Measurements from ENCODE around the gene CBFB.
"Not testable (repeated sequence)": the region's sequence is repeated elsewhere in the genome, so short reads cannot be mapped to it uniquely, and the experiment has no call there.

Gene CBFB

DNA sequence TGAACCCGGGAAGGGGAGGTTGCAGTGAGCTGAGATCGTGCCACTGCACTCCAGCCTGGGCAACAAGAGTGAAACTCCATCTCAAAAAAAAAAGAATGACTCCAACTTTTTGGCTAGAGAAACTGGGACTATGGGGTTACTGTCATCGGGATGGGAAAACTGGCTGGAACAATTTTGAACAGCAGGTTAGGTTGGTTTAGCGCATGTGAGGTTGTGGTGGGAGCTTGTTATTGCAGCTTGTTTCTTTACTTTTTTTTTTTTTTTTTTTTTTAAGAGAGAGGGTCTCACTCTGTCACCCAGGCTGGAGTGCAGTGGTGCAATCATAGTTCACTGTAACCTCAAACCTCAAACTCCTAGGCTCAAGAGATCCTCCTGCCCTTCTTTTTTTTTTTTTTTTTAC lies 12.6 kb downstream of the CBFB start:
- not testable (repeated sequence) for DNase-seq (ENCODE audit: low read depth in 2 of 2)

GRCh38 chr16:67043420-67043819 lies 14.5 kb downstream of the CBFB start:
- DNase-seq (ENCODE audit: low read depth in 2 of 2): no peak

DNA sequence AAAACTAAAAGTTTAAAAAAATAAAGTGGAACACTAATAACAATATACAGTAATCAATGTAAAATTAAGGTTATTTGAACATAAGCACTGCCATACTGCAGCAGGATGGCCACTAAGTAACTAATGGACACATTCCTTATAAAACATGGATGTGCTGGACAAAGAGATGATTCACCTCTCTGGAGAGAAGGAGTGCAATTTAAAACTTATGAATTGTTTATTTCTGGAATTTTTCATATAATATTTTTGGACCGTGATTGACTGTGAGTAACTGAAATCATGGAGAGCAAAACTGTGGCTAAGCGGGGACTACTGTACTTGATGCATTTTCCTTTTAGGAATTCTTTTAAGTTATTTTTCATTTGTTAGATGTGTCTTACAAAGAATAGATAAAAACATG lies 21.8 kb downstream of the CBFB start:
- no peak for DNase-seq (ENCODE audit: low read depth in 2 of 2)

DNA sequence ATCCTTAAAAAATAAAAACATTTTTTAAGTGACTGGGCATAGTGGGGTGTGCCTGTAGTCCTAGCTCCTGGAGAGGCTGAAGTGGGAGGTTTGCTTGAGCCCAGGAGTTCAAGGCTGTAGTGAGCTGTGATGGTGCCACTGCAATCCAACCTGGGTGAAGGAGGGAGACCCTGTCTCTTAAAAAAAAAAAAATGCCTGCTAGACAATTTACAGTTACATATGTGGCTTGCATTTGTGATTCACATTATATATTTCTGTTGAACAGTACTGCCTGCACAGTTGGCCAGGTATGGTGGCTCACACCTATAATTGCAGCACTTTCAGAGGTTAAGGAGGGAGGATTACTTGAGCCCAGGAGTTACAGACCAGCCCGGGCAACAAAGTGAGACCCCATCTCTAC lies 23.4 kb downstream of the CBFB start:
- DNase-seq (ENCODE audit: low read depth in 2 of 2): no peak

DNA sequence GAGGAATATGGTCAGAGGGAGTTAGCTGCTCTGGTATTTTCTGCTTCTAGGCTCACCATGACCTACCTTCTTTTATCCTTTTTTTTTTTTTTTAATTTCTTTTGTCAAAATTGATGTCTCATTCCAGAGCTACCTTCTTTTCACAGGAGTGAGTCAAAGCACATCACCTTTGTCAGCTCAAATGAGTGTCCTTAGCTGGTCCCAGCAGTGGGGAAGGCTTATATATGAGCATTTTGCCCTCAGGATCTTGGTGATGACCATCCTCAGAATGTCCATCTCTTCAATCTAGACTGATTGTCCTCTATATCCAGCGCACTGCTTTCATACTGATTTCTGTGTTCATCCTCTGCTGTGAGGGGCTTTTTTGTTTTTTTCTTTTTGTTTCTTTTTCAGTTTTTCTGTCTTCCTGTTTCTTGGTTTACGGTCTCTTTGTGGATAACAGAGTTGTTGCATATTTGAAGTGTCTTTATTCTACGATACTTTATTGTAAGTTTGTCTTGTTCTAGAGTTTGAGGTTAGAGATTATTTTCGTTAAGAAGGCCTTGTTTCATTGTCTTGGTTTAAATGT lies 24.9 kb downstream of the CBFB start:
- DNase-seq (ENCODE audit: low read depth in 2 of 2): no peak

DNA sequence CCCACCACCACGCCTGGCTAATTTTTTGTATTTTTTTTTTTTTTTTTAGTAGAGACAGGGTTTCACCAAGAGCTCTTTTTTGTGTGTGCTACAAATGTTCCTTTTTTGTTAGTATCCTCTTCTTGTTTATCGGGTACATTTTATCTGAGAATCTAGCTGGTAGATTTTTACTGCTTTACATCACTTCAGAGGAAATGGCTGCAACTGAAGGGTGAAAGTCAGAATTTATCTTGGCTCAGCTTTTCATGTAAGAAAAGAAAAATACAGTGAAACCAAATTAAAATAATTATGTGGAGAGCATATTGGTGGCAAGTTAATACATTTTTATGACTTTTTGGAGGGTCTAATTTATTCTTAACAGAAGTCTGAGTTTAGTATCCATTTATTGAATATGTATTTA lies 26.0 kb downstream of the CBFB start:
- DNase-seq (ENCODE audit: low read depth in 2 of 2): no peak

- DNase-seq (ENCODE audit: low read depth in 2 of 2): no peak
Observed at GRCh38 chr16:67055712-67056487, 27.0 kb downstream of the CBFB start.

DNA sequence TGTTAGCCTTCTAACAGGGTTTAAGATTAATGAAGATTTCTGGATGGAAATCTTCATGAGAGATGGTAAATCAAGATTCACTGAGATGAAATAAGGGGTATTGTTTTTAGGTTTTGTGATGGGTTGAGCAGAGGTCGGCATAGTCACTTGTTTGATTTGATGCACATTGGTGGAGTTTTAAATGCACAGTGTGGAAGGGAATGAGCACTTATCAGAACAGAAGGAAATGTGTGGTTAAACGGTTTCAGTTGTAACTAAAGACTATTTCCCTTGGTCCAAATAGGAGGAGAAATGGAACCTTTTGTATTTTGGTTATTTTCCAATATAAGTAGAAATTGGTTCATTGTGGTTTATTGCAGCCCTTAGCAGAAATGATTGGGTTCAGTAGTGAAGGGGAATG lies 34.1 kb downstream of the CBFB start:
- no peak for DNase-seq (ENCODE audit: low read depth in 2 of 2)

- no peak for DNase-seq (ENCODE audit: low read depth in 2 of 2)
Observed at GRCh38 chr16:67068212-67068753, 39.3 kb downstream of the CBFB start.

- no peak for DNase-seq (ENCODE audit: low read depth in 2 of 2)
Observed at GRCh38 chr16:67071476-67072048, 42.6 kb downstream of the CBFB start.

GRCh38 chr16:67075331-67075730 lies 46.4 kb downstream of the CBFB start:
- no peak for DNase-seq (ENCODE audit: low read depth in 2 of 2)

- DNase-seq (ENCODE audit: low read depth in 2 of 2): no peak
Observed at GRCh38 chr16:67077871-67078270, 48.9 kb downstream of the CBFB start.

GRCh38 chr16:67082100-67082499 lies 53.2 kb downstream of the CBFB start:
- DNase-seq (ENCODE audit: low read depth in 2 of 2): no peak

GRCh38 chr16:67082891-67083290 lies 53.9 kb downstream of the CBFB start:
- no peak for DNase-seq (ENCODE audit: low read depth in 2 of 2)

DNA sequence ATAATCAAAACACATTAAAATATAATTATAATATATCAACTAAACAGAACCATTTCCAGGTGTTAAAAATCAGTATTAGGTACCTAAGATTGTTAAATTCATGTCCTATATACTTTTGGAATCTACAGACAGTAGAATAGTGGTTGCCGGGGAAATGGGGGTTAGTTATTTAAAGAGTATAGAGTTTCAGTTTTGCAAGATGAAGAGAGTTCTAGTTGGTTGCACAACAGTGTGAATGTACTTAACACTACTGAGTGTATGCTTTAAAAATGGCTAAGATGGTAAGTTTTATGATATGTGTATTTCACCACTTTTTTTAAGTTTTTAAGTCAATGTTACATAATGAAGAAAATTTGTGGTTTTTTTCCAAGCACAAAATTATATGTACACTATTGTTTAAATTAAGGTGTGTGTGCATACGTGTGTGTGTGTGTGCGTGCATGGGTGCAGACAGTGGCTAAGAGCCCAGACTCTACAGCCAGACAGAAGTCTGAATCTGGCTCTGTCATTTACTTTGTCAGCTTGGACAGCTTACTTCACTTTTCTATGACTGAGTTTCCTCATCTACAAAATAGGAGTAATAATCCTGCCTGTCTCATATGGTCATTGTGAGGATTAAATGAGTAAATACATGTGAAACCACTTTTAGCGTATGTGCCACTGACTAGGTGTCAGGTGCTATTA lies 55.5 kb downstream of the CBFB start:
- DNase-seq (ENCODE audit: low read depth in 2 of 2): no peak

DNA sequence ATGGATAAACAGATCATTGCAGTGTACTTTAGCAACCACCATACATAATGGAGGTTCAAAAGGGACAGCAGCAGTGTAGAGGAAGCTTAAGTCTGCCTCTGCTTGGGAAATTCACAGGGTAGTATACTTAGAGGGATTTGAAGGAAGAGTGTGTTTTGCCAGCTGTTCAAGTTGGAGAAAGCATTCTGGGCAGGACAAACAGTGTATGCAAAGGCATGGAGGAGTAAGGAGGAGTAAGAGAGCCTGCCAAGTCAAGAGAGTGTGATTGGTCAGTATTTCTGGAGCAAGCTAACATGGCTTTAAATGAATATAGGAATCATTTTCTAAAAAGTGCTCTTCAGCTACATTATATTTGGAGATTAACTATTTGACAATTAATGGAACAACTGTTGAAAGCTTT lies 57.9 kb downstream of the CBFB start:
- DNase-seq (ENCODE audit: low read depth in 2 of 2): no peak

- no peak for DNase-seq (ENCODE audit: low read depth in 2 of 2)
Observed at GRCh38 chr16:67087291-67087690, 58.3 kb downstream of the CBFB start.

DNA sequence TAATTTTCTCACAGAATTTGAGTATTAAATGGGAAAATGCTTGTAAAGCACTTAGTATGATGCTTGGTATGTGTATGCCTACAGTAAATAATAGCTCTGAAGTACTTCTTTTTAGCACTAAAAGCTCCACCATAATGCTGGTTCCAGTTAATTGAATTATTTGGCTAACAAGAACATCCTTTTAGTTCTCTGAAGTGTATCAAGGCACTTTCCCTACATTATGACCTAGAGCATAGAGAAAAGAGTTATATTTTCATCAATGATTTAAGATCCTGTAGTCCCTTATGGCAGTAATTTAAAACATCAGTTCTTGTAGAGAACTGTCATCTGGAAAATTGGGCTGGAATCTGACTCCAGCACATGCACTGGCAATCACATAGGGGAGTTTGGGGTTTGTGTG lies 58.9 kb downstream of the CBFB start:
- no peak for DNase-seq (ENCODE audit: low read depth in 2 of 2)

GRCh38 chr16:67088551-67088950 lies 59.6 kb downstream of the CBFB start:
- no peak for DNase-seq (ENCODE audit: low read depth in 2 of 2)

DNA sequence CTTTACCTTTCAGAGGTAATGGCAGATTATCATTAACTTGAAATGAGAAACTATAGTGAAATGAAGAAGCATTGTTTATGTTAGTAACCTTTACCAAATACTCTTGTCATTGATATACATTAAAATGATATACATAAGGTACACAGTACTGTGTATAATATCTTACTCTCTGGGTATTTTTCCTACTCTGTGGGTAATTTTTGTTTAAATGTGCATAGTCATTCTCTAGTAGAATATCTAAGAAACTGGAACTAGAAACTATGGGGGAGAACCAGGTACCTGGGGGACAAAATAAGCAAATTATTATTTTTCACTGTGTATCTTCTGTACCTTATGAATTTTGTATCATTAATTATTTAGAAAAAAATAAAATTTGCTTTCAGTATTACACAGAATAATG lies 60.2 kb downstream of the CBFB start:
- no peak for DNase-seq (ENCODE audit: low read depth in 2 of 2)

DNA sequence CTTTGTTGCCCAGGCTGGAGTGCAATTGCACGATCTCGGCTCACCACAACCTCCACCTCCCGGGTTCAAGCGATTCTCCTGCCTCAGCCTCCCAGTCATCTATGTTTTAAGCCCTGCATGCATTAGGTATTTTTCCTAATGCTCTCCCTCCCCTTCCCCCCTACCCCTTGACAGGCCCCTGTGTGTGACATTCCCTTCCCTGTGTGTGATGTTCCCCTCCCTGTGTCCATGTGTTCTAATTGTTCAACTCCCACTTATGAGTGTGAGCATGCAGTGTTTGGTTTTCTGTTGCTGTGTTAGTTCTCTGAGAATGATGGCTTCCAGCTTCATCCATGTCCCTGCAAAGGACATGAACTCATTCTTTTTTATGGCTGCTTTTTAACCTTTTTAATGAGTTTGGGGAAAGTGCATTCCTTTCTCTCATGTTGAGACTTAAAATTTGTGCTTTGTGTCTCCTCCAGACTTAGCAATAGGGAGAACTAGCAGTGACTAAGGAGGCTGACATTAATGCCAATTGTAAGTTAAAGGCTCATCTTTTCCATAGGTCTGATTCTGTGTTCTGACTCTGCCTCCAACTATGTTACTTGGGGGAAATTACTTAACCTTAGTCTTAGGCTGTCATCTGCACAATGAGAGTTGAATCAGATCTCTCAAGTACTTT lies 63.1 kb downstream of the CBFB start:
- no peak for DNase-seq (ENCODE audit: low read depth in 2 of 2)

DNA sequence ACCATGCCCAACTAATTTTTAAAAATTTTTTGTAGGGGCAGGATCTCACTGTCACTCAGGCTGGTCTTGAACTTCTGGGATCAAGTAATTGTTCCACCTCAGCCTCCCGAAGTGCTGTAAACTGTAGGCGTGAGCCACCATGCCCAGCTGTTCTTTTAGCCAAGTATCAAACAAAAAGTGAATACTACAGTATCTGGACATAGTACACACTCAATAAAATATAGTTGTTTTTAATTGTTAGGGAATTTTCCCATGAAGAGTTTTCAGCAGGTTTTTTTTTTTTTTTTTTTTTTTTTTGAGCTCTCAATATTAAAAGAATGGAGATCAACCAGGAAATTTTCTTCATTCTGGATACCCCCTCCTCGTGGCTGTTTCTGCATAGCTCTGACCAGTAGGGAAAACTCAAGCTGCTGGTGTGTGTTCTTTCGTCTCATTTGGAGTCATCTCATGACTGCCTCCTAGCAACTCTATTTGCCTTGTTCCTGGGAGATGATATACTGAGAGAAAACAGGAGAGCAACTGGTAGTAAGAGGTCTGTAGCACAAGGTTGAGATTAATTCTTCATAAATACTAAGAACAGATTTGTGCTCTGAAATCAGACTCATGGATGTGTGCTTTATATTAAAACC lies 64.3 kb downstream of the CBFB start:
- DNase-seq (ENCODE audit: low read depth in 2 of 2): no peak
